Chondrocyte (in vitro differentiated cells): Measurements from ENCODE around the gene SELENOF. TPM values are rescaled to one million over a fixed set of nuclear protein-coding genes. Genes with fewer than 3 reads are reported as not detected.

ENCODE experiments used
- DNase-seq: peaks from one replicate; pipeline ENCODE4 v3.0.0; 2021; ENCODE audit warnings: mixed read lengths, low spot score
- H3K27ac Mint-ChIP-seq: one replicate; pipeline ENCODE4 v1.8.0; 2021; ENCODE audit warnings: mild to moderate bottlenecking, moderate library complexity, mixed read lengths; ENCODE audit not compliant: unreplicated experiment
- H3K27me3 Mint-ChIP-seq: 2 replicates; pipeline ENCODE4 v1.8.0; 2021; ENCODE audit warnings: low read depth, mixed read lengths
- H3K36me3 Mint-ChIP-seq: 2 replicates; pipeline ENCODE4 v1.8.0; 2021; ENCODE audit warnings: low read depth, mixed read lengths
- H3K4me1 Mint-ChIP-seq: 2 replicates; pipeline ENCODE4 v1.8.0; 2021; ENCODE audit warnings: low read depth, mild to moderate bottlenecking, mixed read lengths
- H3K4me3 Mint-ChIP-seq: one replicate; pipeline ENCODE4 v1.8.0; 2021; ENCODE audit warnings: mild to moderate bottlenecking, moderate library complexity, mixed read lengths; ENCODE audit not compliant: unreplicated experiment
- H3K9me3 Mint-ChIP-seq: 2 replicates; pipeline ENCODE4 v1.8.0; 2021; ENCODE audit warnings: low read depth, mixed read lengths
- total RNA-seq: library from RNA; stranded (reverse); gene quantifications from 3 replicates; pipeline ENCODE4 v1.2.1, GENCODE V29; 2021
- TF ChIP-seq, protein P1 (sequence below): fragments of 200-600 bp; sonication (generic); IDR thresholded peaks from 2 replicates; pipeline ENCODE4 v1.5.0; 2021; ENCODE audit warnings: antibody characterized with exemption, mild to moderate bottlenecking, moderate library complexity

Gene SELENOF
- total RNA-seq, 1 donor from 2014 or later: 184 TPM

DNA sequence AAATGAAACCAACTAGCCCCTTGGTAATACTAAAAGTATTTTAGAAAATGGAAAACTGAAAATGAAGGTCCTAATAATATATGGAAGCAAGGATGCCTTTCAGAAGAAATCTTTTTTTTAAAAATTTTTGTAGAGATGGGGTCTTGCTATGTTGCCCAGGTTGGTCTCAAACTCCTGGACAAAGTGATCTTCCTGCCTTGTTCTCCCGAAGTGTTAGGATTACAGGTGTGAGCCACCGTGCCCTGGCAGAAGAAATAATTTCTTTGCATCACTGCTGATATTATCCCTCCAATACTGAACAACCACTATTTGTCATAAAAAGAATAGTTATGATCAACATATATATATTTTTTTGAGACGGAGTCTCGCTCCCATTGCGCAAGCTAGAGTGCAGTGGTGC, 25.6 kb downstream of the SELENOF start:
- H3K4me1 Mint-ChIP-seq: peaks cover 17% of the 10 kb centered on the region
- no peaks in the 10 kb centered on the region for H3K27me3 Mint-ChIP-seq
- TF ChIP-seq, protein P1, sequence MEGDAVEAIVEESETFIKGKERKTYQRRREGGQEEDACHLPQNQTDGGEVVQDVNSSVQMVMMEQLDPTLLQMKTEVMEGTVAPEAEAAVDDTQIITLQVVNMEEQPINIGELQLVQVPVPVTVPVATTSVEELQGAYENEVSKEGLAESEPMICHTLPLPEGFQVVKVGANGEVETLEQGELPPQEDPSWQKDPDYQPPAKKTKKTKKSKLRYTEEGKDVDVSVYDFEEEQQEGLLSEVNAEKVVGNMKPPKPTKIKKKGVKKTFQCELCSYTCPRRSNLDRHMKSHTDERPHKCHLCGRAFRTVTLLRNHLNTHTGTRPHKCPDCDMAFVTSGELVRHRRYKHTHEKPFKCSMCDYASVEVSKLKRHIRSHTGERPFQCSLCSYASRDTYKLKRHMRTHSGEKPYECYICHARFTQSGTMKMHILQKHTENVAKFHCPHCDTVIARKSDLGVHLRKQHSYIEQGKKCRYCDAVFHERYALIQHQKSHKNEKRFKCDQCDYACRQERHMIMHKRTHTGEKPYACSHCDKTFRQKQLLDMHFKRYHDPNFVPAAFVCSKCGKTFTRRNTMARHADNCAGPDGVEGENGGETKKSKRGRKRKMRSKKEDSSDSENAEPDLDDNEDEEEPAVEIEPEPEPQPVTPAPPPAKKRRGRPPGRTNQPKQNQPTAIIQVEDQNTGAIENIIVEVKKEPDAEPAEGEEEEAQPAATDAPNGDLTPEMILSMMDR: no peak
- H3K9me3 Mint-ChIP-seq: no peaks in the 10 kb centered on the region
- no peaks in the 10 kb centered on the region for H3K36me3 Mint-ChIP-seq
- no peak for DNase-seq
- no peak overlapping the region for H3K27ac Mint-ChIP-seq
- no peak overlapping the region for H3K4me3 Mint-ChIP-seq

GRCh38 chr1:86887479-86888162, 26.3 kb downstream of the SELENOF start:
- Mint-ChIP-seq H3K36me3 (no peaks in the 10 kb centered on the region), H3K4me3 (no peak overlapping the region), H3K27me3 (no peaks in the 10 kb centered on the region), H3K27ac (no peak overlapping the region), H3K9me3 (no peaks in the 10 kb centered on the region), H3K4me1 (peaks cover 17% of the 10 kb centered on the region)
- TF ChIP-seq, protein P1: no peak
- DNase-seq: no peak

DNA sequence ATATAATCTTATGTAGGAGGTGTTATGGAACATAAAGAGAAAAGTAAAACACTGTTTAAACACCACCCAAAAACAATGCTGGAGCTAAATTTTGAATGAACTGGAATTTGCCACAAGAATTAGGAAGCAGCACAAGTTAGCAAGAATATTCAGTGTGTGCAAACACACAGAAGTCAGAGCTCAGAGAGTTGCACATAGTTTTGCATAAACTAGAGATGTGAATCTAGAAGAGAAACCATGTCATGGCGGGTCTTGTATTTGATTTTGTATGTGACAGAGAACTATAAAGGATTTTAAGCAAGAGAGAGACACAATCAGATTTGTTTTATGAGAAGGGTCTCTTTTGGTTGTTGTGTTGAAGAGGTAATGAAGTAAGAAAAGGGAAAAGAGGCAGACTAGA, 38.2 kb downstream of the SELENOF start:
- TF ChIP-seq, protein P1: no peak
- H3K27me3 Mint-ChIP-seq: no peaks in the 10 kb centered on the region
- no peaks in the 10 kb centered on the region for H3K4me1 Mint-ChIP-seq
- no peaks in the 10 kb centered on the region for H3K9me3 Mint-ChIP-seq
- peaks cover 9% of the 10 kb centered on the region for H3K36me3 Mint-ChIP-seq
- no peak overlapping the region for H3K4me3 Mint-ChIP-seq
- H3K27ac Mint-ChIP-seq: no peak overlapping the region
- DNase-seq: no peak

- H3K4me3 Mint-ChIP-seq: no peak overlapping the region
- no peak overlapping the region for H3K27ac Mint-ChIP-seq
- H3K4me1 Mint-ChIP-seq: peaks cover 9% of the 10 kb centered on the region
- H3K27me3 Mint-ChIP-seq: no peaks in the 10 kb centered on the region
- H3K9me3 Mint-ChIP-seq: no peaks in the 10 kb centered on the region
- TF ChIP-seq, protein P1: no peak
- peaks cover 6% of the 10 kb centered on the region for H3K36me3 Mint-ChIP-seq
- no peak for DNase-seq
These were observed 41.8 kb downstream of the SELENOF start for GRCh38 chr1:86872086-86872485.

DNA sequence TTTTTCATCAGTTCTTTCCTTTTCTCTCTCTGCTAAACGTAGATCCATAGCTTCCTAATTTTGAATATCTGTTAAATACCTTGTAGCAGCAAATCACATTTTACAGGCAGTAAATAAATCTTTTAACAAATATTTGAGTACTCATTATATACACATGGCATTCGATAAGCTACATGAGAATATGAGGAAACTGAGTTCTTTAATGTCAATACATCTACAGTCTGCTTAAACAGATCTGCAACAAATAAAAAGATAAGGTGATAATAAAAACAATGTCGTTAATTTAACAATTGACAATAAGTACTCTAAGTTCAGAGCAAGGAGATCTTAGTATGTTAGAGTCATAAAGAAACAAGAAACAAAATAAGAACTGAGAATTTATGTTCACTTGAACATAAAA, 42.9 kb downstream of the SELENOF start:
- TF ChIP-seq, protein P1: no peak
- Mint-ChIP-seq H3K4me1 (peaks cover 13% of the 10 kb centered on the region), H3K27me3 (no peaks in the 10 kb centered on the region), H3K4me3 (no peak overlapping the region), H3K36me3 (peaks cover 5% of the 10 kb centered on the region), H3K9me3 (no peaks in the 10 kb centered on the region), H3K27ac (no peak overlapping the region)
- no peak for DNase-seq
